CD1c-positive myeloid dendritic cell (primary cell): ENCODE results near the gene ZNF831.

Source experiments
- DNase-seq: peaks from one replicate; pipeline ENCODE4 v3.0.0-alpha.2; 2016; ENCODE audit errors: extremely low spot score

ZNF831 gene

DNA sequence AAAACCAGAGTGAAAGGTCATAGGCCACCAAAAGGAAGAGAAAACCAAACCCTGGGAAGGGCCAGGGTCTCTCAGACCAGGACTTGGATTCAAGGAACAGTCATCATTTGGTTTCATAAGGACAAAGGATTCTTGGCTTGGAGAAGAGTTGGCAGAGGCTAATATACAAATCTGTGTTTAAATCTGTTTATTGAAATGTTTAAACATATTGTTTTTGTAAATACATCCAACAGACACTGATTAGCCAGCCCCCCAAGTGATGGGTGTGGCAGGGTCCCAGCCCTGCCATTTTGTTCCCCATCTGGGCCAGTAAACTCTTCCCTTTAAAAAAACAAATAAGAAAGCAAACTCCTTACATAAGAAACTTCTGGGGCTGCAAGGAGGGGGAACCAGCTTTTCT lies 6.1 kb upstream of the ZNF831 start:
- DNase-seq = no peak

DNA sequence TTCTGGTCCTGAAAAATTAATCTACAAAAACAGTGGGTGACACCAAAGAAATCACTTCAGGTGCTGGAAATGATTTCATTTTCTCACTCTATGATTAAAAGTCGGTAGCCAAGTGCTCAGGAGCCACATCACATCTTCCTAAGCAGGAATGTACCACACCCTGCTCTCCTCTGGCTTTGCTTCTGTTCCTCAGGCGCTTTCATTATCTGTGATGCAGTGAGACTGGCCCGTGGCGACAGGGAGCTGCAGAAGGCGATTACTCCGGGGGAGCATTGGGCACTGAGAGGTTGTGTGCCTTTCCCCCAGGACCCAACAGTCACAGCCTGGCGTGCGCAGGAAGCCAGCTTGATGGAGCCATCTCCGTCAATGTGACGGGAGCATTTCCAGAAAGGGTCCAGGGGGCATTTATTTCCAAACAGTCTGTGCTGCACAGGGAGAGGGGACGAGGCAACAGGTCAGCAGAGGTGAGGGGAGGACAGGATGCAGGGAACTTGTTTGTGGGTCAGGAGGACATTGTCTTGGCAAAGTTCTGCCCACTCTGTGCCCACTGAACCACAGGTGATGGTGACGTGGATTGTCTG lies 5.6 kb upstream of the ZNF831 start:
- no peak for DNase-seq

DNA sequence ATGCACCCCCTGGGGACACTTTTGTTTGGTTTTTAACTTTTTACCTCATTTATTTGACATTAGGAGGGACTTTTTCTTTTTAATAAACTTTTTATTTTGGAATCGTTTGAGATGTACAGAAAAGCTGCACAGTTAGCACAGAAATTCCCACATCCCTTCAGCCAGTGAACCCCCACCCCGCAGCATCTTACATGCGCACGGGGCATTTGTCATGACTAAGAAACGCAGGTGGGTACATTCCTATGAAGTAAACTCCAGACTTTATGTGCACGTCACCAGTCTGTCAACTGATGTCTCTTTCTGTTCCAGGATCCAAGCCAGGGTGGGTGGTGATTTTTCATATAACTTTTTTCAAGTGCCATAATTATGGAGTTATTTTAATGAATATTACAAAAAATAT lies 4.9 kb upstream of the ZNF831 start:
- DNase-seq = no peak

DNA sequence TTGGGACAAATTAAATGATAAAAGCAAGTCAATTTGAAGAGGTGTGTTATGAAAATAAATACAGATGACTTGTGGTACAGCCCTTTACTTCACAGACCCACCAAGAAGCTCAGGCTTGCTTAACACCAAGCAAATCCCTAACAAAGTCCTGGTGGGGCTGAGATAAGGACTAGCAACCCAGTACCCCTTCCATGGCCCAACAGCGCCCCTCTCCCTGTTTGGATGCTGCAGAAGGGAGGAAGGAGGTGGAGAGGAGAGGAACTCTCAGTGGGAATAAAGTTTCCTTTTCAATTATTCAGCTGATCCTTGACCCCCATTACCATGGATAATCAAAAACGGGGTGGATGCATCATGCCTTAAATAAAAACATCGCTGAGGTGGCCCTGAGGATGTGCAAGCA lies 4.5 kb upstream of the ZNF831 start:
- DNase-seq = no peak

DNA sequence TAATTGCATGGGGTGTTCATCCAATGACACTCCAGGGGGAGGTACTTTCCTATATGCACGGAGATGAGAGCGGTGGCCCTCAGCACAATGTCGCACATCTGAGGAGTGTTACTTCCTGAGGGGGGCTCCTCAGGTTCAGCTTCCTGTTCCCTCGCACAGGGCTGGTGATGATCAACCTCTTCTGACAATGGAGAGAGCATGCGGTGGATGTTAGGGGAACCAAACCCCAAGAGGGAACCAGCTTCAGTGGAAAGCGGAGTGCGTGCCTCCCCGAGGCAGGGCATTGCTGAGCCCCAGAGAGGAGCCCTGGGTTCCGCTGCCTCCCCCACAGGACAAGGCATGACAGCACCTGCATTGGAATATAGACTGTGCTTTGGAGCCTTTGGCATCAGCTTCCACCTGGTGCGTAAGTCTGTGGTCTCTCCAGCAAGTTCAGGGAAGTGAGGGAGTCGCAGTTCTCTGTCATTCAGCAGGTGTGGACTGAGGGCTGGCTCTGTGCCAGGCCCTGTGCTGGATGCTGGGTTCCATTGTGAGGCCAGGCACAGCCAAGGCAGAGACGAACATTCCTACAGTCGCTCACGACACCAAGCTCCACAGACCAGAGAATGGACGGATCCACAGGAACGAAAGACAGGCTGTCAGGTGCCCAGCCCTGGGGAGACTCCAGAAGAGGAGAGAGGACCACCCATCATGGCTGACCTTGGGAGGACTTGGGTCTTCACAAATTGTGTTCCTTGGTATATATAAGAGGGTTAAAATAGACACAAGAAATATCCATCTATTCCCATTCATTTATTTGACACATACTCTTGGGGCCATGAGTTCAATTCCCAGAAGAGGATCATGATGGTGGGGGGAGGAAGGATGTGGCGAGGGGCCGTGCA lies 3.9 kb upstream of the ZNF831 start:
- DNase-seq = peak; percentile 40

DNA sequence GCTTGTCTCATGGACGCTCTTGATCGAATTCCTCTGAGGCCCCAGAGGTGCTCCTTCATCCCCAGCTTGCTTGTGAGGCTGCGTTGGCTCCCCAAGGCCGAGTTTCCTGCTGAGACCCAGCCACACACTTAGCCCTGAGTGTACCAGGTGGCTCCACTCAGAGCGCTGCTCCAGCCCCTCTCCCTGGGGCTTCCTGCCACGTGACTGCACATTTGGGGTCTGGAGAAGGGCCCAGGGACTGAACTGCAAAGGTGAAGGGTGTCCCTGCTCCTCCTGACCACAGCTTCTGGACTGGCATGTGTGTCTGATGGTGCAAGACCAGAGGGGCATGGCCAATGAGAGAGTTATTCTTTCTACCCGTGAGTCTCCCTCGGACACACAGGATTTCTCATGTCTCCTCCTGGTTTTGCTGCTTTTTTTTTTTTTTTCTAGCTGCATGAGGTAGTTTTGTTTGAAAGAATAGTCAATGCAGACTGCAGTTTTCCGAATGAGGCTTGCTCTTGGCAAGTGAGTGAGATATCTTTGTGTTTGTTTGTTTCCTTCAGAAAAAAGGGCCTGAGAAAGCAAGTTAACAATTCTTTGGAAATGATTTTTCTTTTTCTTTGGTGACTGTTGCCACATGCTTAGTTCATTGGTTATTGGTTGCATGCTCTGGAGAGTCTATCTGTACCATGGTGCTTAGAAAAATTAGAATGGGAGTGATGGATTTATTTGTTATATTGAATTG lies 3.1 kb upstream of the ZNF831 start:
- no peak for DNase-seq

DNA sequence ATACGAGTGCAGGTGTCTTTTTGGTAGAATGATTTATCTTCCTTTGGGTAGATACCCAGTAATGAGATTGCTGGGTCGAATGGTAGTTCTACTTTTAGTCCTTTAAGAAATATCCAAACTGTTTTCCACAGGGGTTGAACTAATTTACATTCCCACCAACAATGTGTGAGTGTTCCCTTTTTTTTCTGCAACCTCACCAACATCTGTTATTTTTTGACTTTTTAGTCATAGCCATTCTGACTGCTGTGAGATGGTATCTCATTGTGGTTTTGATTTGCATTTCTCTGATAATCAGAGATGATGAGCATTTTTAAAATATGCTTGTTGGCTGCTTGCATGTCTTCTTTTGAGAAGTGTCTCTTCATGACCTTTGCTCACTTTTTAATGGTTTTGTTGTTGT lies 1.9 kb upstream of the ZNF831 start:
- no peak for DNase-seq

DNA sequence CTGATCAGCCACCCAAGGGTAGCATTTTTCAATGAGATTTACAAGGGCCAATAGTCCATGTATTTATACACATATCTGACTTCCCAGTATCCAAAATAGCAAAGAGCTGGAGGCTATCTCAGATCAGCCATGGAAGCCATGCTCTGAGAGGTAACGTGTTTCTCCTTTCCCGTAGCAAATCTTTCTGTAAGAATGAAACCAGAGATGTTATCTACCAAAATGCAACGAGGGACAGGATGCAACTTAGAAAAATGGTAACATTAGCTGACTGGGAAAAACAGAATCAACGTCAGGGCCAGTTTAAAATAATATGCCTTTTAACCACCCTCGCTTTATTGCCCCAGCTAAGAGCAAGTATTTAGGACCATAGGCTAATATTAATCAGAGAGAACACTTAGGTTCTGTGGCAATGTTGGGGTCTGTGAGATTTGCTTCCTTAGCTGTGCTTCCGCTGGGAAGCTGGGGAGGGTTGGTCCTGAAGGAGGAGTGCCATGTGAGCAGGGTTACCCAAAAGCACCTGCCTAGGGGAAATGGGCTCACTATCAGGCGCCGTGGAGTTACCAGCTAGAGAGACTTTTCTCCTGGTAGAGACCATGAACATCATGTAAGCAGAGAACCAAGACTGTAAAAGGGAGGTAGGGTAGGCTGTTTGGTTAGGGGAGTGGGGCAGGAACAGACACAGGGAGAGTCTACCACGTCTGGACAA lies 1.2 kb downstream of the ZNF831 start:
- DNase-seq = no peak

DNA sequence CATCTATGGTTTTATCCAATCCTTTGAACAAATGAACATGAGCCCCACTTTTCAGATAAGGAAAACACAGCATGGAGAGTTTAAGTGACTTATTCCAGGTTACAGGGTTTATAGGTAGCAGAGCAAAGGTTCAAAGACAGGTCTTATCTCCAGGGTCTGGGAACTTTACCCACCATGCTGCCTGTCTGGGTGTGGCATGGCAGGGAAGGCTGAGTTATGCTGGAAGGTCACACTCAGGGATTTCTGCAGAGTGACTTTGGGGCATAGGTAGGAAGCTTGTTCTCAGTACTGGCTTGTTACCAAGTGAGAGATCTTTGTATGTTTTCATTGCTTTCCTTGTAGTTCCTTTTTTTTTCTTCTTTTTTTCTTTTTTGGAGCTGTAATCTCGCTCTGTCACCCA lies 1.8 kb downstream of the ZNF831 start:
- no peak for DNase-seq

DNA sequence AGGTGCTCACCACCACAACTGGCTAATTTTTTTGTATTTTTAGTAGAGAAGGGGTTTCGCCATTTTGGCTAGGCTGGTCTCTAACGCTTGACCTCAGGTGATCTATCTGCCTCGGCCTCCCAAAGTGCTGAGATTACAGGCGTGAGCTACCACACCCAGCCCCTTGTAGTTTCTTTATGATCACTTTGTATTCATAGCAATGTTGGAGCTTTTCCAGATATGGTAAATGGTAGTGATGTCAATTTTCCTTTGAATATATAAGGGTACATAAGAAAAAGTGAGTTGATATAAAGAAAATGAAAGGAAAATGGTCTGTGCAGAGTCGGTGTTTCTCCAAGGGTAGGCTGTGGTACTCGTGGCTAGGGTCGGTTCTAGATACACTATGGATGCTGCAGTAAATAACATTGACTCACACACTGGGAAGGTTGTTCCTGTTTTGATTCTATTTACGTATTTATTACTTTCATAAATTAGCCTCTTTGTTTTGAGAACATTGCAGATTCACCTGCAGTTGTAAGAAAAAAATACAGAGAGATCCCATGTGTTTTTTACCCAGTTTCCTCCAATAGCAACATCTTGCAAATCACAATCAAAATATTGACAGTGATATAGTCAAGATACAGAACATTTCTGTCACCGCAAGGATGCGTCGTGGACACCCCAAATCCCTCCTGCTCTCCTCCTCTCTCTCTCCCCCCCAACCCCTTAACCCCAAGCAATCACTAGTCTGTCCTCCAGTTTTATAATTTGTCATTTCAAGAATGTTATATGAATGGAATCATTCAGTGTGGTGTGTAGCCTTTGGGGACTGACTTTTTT lies 2.5 kb downstream of the ZNF831 start:
- no peak for DNase-seq

DNA sequence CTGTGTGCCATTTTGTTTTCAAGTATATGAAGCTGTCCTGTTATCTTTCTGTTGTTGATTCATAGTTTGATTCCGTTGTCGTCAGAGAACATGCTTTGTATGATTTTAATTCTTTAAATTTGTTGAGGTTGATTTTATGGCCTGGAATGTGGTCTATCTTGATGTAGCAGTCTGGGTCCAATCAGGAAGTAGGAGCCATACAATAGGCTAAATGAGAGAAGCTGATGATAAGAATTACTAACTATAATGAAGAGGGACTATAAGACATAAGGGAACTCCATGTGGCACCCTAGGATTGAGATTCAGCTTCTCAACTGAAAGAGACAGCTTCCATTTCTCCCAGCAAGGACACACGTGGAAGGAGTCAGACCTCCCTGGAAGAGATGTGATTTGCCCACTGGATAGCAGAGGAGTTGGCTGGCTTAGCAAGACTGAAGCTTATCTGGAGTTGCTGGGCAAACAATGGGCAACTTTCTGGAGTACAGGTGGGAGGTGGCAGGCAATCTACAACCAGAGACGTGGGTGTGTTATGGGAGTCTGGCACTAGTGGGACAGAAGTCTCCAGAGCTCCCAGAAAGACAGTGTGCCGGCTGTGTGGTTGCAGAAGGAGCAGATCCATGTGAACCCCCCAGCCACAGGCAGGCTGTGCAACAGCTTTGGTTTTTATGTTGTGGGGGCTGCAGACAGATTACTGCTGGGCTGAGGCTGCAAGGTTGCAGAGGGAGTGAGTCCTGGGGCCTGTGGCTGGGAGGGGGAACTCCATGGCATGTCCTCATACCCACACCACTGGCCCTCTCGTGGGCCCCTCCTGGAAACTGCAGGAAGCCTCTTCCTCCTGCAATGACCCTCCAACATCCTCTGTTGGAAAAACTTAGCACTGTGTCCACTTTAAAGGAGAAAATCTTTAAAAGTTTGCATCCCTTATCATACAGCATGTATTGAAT lies 7.1 kb downstream of the ZNF831 start:
- no peak for DNase-seq

DNA sequence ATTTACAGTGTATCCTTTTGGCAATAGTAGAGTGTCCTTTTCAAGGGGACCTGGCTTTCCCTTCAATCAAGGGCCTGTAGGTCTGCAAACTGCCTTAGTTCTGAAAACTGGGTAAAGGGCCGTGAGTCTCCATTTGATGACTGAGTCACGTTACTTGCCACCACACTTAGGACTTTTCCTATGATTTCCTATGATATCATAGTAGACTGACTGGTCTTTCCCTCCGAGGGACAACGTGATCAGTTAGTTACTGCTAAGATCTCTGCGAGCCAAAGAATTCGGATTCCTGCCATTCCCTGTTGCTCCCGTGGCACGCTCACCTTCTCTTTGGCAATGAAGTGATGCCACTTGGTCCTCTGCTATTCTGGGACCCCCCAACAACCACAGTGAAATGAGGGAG lies 8.4 kb downstream of the ZNF831 start:
- no peak for DNase-seq

DNA sequence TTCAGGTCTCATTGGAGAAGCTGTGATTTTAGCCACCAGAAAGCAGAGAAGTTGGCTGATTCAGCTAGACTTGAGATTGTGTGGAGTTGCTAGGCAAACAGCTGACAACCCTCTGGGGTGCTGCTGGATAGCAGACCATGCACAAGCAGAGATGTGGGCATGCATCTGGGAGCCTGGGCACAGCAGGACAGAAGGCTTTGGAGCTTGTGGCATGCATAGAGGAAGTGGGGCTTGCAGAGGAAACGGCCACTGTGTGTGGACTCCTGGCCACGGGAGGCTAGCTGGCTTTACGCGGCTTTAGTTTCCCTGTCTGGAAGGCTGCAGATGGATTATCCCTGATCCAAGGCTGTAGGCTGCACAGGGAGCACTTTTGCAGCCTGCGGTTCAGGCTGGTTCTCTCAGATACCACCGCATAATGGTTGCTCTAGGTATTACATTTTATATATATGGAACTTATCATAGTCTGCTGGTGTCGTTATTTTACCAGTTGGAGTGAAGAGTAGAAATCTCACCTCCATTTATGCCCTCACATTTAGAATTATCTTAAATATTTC lies 10.4 kb downstream of the ZNF831 start:
- no peak for DNase-seq

DNA sequence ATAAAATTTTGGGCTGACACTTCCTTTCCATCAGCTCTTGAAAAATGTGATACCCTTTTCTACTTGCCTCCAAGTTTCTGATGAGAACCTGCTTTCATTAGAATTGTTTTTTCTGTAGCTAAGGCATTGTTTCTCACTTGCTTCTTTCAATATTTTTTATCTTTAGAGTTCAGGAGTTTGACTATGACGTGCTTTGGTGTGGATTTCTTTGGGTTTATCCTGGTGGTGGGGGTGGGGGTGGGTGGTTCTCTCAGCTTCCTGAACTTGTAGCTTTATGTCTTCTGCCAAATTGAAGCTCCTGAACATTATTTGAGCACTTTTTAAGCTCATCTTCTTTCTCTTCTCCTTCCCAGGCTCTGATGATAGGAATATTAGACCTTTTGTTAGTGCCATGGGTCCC lies 11.4 kb downstream of the ZNF831 start:
- no peak for DNase-seq

DNA sequence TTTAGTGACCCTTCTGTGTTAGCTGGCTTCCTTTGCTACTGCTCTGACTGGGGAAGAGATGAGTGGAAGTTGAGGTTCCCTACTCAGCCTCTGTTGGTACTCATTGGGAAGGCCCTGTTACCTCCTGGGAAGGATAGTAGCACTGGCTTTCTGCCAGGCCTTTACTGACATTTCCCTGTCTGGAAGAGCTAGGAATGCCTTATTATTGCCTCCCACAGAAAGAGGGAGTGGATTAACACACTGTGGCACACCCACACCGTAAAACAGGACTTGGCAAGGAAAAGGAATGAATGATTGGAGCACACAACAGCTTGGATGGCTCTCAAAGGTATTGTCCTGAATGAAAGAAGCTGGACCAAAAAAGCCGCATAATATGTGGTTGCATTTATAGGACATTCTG lies 12.2 kb downstream of the ZNF831 start:
- no peak for DNase-seq

DNA sequence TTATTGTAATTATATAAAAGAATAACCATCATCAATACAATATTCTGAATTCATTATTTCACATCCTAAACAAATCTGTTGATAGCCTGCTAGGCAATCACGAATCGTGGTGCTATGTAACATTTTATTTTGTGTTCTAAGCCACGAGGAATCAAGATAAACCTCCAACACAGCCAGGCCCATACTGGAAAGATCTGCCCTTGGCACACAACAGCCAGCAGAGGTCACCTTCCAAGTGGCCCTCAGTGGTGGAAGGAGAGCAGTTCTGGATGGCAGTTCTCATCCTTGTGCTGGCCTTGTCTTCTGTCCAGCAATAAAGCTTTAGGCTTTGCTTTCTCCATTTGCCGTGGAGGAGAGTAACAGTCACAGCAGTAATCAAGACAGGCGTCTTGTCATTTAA lies 13.2 kb downstream of the ZNF831 start:
- DNase-seq = no peak

DNA sequence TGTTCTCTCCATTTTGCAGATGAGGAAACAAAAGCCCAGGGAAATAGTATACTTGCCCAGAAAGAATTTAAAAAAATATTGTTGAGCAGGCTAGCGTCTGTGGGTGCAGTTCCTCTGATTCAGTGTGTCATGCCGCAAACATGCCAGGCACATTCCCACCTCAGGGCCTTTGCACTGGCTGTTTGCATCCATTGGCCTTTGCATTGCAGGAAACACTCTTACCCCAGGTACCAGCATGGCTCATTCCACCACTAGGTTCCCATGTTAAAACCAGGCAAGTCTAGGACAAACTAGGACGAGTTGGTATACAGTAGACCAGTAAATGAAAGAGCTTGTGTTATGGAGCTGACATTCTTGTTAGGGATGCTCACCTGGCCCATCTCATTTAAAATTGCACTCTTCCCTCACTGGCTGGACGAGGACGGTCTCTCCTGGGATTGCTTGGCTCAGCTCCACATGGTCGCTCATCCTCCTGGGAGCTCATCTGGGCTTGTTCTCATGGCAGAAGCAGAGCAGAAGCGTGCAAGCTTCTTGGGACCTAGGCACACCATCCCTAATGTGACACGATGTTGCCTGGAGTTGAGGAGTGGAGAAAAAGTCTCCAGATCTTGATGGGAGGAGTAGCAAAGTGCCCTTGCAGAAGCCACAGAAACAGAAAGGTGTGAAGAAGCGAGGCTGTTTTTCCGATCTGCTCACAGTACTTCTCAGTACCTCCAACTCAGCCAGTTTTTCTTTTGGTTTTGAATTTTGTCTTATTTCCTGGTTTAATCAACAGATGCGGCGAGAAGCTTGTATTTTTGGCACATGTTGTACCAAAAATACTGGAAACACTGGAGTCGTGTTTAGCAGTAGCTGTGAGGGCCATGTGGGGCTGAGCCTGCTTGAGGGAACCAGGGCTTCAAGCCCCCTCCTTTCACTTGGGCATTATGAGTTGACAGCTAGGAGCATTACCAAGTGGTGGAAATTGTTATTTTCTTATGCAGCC lies 13.9 kb downstream of the ZNF831 start:
- DNase-seq = peak; percentile 20

DNA sequence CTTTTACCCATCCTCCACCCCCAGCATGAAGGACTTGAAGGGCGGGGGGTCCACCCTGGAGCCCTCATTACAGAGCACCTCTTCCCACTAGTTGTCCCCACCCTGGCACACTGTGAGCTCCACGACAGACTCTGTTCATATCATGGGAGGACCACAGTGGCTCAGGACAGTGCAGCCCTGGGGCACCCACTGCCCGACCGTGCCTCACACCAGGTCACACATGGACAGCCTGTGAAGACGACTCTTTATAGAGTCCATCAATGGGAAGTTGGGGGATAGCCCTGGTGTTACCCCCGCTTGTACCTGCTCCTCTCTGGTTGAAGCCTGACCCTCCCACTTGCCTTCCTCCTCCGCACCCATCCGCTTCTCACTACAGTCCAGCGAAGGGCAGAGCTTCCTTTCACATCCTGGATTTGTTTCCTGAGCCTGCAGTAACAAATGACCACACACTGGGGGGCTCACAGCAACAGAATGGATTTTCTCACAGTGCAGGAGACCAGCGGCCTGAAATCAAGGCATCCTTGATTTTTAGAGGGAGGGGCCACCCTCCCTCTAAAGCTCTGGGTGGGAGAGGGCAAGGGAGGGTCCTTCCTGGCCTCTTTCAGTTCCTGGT lies 15.5 kb downstream of the ZNF831 start:
- DNase-seq = no peak
